K562 (cell line): ENCODE results near the gene TIMM50. TPM values are rescaled to one million over a fixed set of nuclear protein-coding genes. Genes with fewer than 3 reads are reported as not detected.

Experiments
- ESRRB ChIP-seq: fragments of 250-450 bp; sonication (Bioruptor Pico); IDR thresholded peaks from 2 replicates; pipeline ENCODE4 v1.5.0; 2020; ENCODE audit warnings: mild to moderate bottlenecking, moderate library complexity, borderline replicate concordance
- ILF3 ChIP-seq: fragments of 450-650 bp; IDR thresholded peaks from 2 replicates; pipeline ENCODE4 v1.6.1; 2018; ENCODE audit warnings: antibody characterized with exemption, mild to moderate bottlenecking, moderate library complexity, borderline replicate concordance
- L3MBTL2 ChIP-seq: fragments of 450-650 bp; IDR thresholded peaks from 2 replicates; pipeline ENCODE4 v1.6.1; 2016; ENCODE audit warnings: mild to moderate bottlenecking, moderate library complexity
- MCM3 ChIP-seq: fragments of 450-650 bp; IDR thresholded peaks from 2 replicates; pipeline ENCODE4 v1.6.1; 2016
- STAT5B ChIP-seq: fragments of 250-450 bp; sonication (Bioruptor Pico); IDR thresholded peaks from 2 replicates; pipeline ENCODE4 v1.8.0; 2021; ENCODE audit warnings: mild to moderate bottlenecking, inconsistent platforms
- TBP ChIP-seq: optimal IDR thresholded peaks from 2 replicates; pipeline ENCODE3; 2011; ENCODE audit warnings: low read depth, low read length, improper control_type of control experiment
- ZNF212 ChIP-seq: fragments of 450-650 bp; formaldehyde crosslinking; IDR thresholded peaks from 2 replicates; pipeline ENCODE4 v1.4.0; 2020; ENCODE audit warnings: mild to moderate bottlenecking
- ZNF217 ChIP-seq: sonication (generic); formaldehyde crosslinking; IDR thresholded peaks from 2 replicates; pipeline ENCODE4 v1.8.0; 2022; ENCODE audit warnings: mild to moderate bottlenecking, missing genetic modification reagents
- ZNF239 ChIP-seq: fragments of 250-450 bp; sonication (Bioruptor Pico); IDR thresholded peaks from 2 replicates; pipeline ENCODE4 v1.4.0; 2020; ENCODE audit warnings: mild to moderate bottlenecking
- ZNF324 ChIP-seq: fragments of 250-450 bp; sonication (Bioruptor Pico); IDR thresholded peaks from 2 replicates; pipeline ENCODE4 v1.4.0; 2020; ENCODE audit warnings: mild to moderate bottlenecking
- ZNF699 ChIP-seq: fragments of 250-450 bp; sonication (Bioruptor Pico); IDR thresholded peaks from 2 replicates; pipeline ENCODE4 v1.8.0; 2021; ENCODE audit warnings: mild to moderate bottlenecking, moderate library complexity; ENCODE audit not compliant: insufficient replicate concordance
- polyA plus RNA-seq, 8 experiments: library from polyadenylated mRNA; depleted of rRNA in 4 of 8; stranded (reverse) in 5 of 8; unstranded in 3 of 8; fragments of >200 nt; fragmentation: Nextera tagmentation in 2 of 8; fragmentation: Illumina TruSeq in 1 of 8; extraction: Ambion mirVana in 2 of 8; extraction: Trizol in 1 of 8; gene quantifications; 2 replicates each; pipeline versions ENCODE4 v1.2.1 to v1.2.3, GENCODE V29; 2011 to 2014; ENCODE audit warnings: inconsistent platforms in 1 of 8, missing spikeins in 1 of 8
- total RNA-seq, 7 experiments: library from RNA; depleted of rRNA in 6 of 7; stranded (reverse); fragments of >200 nt in 6 of 7; fragmentation: Illumina TruSeq in 2 of 7; extraction: Trizol in 2 of 7; gene quantifications; 2 replicates each; pipeline versions ENCODE4 v1.2.1 to v1.2.3, GENCODE V29; 2011 to 2021; ENCODE audit warnings: low replicate concordance in 1 of 7
- TF ChIP-seq, protein P1 (sequence below): fragments of 450-650 bp; IDR thresholded peaks from one replicate; pipeline ENCODE4 v1.6.1; 2018; ENCODE audit warnings: mild to moderate bottlenecking, moderate library complexity; ENCODE audit not compliant: partially characterized antibody
- TF ChIP-seq, protein P2 (sequence below): fragments of 450-650 bp; IDR thresholded peaks from 2 replicates; pipeline ENCODE4 v1.6.1; 2016; ENCODE audit warnings: low read depth, mild to moderate bottlenecking, moderate library complexity
- TF ChIP-seq, protein P3 (sequence below): sonication (generic); formaldehyde crosslinking; IDR thresholded peaks from 2 replicates; pipeline ENCODE4 v1.8.0; 2022; ENCODE audit warnings: mild to moderate bottlenecking, missing genetic modification reagents
- TF ChIP-seq, protein P4 (sequence below): fragments of 450-650 bp; formaldehyde crosslinking; IDR thresholded peaks from 2 replicates; pipeline ENCODE4 v1.4.0; 2020; ENCODE audit warnings: mild to moderate bottlenecking, moderate library complexity
- TF ChIP-seq, protein P5 (sequence below), 2 experiments: IDR thresholded peaks; 2 replicates each; pipeline ENCODE4 v1.6.1; 2012; ENCODE audit warnings: improper control_type of control experiment in 2 of 2, low read depth in 2 of 2, low read length in 2 of 2, borderline replicate concordance in 1 of 2

TIMM50 gene
- total and polyA plus RNA-seq, 9 of the 15 experiments (the other 6 are each of a cell fraction or from before 2014, with no cell fraction given): 28.3 to 221 (median 170) TPM

DNA sequence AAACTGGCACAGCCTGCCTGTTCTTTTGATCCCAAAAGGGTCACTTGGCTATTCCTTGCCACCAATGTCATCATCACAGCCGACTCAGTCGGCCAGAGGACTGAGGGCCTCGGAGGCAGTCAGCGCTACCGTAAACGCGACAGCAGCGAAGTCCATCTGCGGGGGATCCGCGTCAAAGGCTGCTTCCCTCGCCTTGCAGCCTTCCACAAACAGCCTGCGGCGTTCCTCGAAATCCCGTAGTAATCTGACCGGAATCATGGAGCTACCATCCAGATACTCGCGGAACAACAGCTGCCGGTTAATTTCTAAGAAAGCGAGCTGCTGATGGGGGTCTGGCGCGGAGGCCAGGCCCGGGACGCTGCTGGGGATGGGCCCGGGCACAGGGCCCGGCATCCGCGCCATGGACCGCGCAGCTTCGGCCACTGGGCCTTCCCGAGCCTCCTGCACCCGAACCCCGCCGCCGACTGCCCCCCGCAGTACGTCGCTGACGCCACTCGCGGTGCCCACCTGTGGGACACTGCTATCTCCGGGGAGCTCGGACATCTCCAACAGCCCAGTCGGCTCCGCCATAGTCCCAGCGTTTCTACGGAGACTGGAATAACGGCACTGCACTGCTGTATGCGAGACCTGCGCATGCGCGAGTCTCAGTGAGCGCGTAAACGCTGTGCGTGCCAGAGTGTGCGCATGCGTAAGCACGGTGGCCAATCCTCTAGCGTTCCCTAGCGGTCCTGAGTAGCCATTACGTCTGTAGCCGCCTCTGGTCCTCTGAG is 51.8 kb downstream of the TIMM50 start, which contains the start of gene EID2B (continued):
- TF ChIP-seq, protein P1, sequence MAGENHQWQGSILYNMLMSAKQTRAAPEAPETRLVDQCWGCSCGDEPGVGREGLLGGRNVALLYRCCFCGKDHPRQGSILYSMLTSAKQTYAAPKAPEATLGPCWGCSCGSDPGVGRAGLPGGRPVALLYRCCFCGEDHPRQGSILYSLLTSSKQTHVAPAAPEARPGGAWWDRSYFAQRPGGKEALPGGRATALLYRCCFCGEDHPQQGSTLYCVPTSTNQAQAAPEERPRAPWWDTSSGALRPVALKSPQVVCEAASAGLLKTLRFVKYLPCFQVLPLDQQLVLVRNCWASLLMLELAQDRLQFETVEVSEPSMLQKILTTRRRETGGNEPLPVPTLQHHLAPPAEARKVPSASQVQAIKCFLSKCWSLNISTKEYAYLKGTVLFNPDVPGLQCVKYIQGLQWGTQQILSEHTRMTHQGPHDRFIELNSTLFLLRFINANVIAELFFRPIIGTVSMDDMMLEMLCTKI: no peak
- TF ChIP-seq ZNF212 (CRISPR knock-in tag) (no peak), ILF3 (no peak), ESRRB (no peak), ZNF217 (no peak), L3MBTL2 (peak; percentile 71; the same call in 1 of the 2 replicates), ZNF239 (CRISPR knock-in tag) (no peak), STAT5B (CRISPR knock-in tag) (no peak), ZNF699 (CRISPR knock-in tag) (no peak), TBP (peak; percentile 79), MCM3 (no peak), ZNF324 (CRISPR knock-in tag) (no peak)
- TF ChIP-seq, protein P2, sequence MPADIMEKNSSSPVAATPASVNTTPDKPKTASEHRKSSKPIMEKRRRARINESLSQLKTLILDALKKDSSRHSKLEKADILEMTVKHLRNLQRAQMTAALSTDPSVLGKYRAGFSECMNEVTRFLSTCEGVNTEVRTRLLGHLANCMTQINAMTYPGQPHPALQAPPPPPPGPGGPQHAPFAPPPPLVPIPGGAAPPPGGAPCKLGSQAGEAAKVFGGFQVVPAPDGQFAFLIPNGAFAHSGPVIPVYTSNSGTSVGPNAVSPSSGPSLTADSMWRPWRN: no peak
- TF ChIP-seq, protein P3, sequence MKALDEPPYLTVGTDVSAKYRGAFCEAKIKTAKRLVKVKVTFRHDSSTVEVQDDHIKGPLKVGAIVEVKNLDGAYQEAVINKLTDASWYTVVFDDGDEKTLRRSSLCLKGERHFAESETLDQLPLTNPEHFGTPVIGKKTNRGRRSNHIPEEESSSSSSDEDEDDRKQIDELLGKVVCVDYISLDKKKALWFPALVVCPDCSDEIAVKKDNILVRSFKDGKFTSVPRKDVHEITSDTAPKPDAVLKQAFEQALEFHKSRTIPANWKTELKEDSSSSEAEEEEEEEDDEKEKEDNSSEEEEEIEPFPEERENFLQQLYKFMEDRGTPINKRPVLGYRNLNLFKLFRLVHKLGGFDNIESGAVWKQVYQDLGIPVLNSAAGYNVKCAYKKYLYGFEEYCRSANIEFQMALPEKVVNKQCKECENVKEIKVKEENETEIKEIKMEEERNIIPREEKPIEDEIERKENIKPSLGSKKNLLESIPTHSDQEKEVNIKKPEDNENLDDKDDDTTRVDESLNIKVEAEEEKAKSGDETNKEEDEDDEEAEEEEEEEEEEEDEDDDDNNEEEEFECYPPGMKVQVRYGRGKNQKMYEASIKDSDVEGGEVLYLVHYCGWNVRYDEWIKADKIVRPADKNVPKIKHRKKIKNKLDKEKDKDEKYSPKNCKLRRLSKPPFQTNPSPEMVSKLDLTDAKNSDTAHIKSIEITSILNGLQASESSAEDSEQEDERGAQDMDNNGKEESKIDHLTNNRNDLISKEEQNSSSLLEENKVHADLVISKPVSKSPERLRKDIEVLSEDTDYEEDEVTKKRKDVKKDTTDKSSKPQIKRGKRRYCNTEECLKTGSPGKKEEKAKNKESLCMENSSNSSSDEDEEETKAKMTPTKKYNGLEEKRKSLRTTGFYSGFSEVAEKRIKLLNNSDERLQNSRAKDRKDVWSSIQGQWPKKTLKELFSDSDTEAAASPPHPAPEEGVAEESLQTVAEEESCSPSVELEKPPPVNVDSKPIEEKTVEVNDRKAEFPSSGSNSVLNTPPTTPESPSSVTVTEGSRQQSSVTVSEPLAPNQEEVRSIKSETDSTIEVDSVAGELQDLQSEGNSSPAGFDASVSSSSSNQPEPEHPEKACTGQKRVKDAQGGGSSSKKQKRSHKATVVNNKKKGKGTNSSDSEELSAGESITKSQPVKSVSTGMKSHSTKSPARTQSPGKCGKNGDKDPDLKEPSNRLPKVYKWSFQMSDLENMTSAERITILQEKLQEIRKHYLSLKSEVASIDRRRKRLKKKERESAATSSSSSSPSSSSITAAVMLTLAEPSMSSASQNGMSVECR (CRISPR knock-in tag): peak; percentile 74; the same call in 1 of the 2 replicates
- TF ChIP-seq, protein P4, sequence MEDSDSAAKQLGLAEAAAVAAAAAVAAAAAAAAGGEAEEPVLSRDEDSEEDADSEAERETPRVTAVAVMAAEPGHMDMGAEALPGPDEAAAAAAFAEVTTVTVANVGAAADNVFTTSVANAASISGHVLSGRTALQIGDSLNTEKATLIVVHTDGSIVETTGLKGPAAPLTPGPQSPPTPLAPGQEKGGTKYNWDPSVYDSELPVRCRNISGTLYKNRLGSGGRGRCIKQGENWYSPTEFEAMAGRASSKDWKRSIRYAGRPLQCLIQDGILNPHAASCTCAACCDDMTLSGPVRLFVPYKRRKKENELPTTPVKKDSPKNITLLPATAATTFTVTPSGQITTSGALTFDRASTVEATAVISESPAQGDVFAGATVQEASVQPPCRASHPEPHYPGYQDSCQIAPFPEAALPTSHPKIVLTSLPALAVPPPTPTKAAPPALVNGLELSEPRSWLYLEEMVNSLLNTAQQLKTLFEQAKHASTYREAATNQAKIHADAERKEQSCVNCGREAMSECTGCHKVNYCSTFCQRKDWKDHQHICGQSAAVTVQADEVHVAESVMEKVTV: peak; percentile 96
- TF ChIP-seq, protein P5, sequence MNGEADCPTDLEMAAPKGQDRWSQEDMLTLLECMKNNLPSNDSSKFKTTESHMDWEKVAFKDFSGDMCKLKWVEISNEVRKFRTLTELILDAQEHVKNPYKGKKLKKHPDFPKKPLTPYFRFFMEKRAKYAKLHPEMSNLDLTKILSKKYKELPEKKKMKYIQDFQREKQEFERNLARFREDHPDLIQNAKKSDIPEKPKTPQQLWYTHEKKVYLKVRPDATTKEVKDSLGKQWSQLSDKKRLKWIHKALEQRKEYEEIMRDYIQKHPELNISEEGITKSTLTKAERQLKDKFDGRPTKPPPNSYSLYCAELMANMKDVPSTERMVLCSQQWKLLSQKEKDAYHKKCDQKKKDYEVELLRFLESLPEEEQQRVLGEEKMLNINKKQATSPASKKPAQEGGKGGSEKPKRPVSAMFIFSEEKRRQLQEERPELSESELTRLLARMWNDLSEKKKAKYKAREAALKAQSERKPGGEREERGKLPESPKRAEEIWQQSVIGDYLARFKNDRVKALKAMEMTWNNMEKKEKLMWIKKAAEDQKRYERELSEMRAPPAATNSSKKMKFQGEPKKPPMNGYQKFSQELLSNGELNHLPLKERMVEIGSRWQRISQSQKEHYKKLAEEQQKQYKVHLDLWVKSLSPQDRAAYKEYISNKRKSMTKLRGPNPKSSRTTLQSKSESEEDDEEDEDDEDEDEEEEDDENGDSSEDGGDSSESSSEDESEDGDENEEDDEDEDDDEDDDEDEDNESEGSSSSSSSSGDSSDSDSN (IDR thresholded peaks at IDR 0.05; ENCODE audit: borderline replicate concordance in 1 of 2, low read depth in 2 of 2, low read length in 2 of 2): 0 out of 4 replicates have a peak, but pooled peaks have one; percentile 25 to 78
